Suprapubic skin (tissue), 4 donors: ENCODE measurements around the gene PGAP6. TPM values are rescaled to one million over a fixed set of nuclear protein-coding genes. Genes with fewer than 3 reads are reported as not detected.
A peak's percentile ranks its signal among the peaks of the same experiment; 100 is the strongest.
"Not testable (repeated sequence)": the region's sequence is repeated elsewhere in the genome, so short reads cannot be mapped to it uniquely, and the experiment has no call there.

Experiments
- DNase-seq, 2 donors: peaks; one replicate each; pipeline ENCODE4 v3.0.0-alpha.2; 2019; ENCODE audit warnings: low spot score in 2 of 2
- H3K27ac ChIP-seq: fragments of 200-600 bp; sonication (generic); one replicate; pipeline ENCODE4 v1.5.1; 2019
- H3K27me3 ChIP-seq: fragments of 200-600 bp; sonication (generic); one replicate; pipeline ENCODE4 v1.5.1; 2019
- H3K36me3 ChIP-seq: fragments of 200-600 bp; sonication (generic); one replicate; pipeline ENCODE4 v1.5.1; 2019
- H3K4me1 ChIP-seq: fragments of 200-600 bp; sonication (generic); one replicate; pipeline ENCODE4 v1.5.1; 2019
- H3K4me3 ChIP-seq: fragments of 200-600 bp; sonication (generic); one replicate; pipeline ENCODE4 v1.5.1; 2019; ENCODE audit warnings: mild to moderate bottlenecking
- H3K9me3 ChIP-seq: fragments of 200-600 bp; sonication (generic); one replicate; pipeline ENCODE4 v1.5.1; 2019
- EP300 ChIP-seq: sonication (generic); formaldehyde crosslinking; IDR thresholded peaks from one replicate; pipeline ENCODE4 v1.6.1; 2017; ENCODE audit warnings: antibody characterized with exemption
- POLR2A ChIP-seq, 2 donors: fragments of 450-650 bp; IDR thresholded peaks; one replicate each; pipeline ENCODE4 v1.6.1; 2017; ENCODE audit warnings: antibody characterized with exemption in 2 of 2, mild to moderate bottlenecking in 2 of 2, moderate library complexity in 2 of 2
- POLR2AphosphoS5 ChIP-seq, 3 donors: sonication (generic); formaldehyde crosslinking; IDR thresholded peaks; one replicate each; pipeline ENCODE4 v1.6.1; 2017; ENCODE audit warnings: antibody characterized with exemption in 3 of 3
- WGBS: methylation state at CpG from one replicate; pipeline ENCODE4 v1.1.5; 2018; 5-methylcytosine and 5-hydroxymethylcytosine counted together
- total RNA-seq, 4 donors: library from RNA; depleted of rRNA; stranded (reverse); fragments of >200 nt; gene quantifications; one replicate each; pipeline ENCODE4 v1.1.0, GENCODE V29; 2016
- TF ChIP-seq, protein P1 (sequence below), 2 donors: fragments of 200-600 bp in 1 of 2; fragments of 450-650 bp in 1 of 2; sonication (generic) in 1 of 2; IDR thresholded peaks; one replicate each; pipeline ENCODE4 v1.5.1; 2016 to 2019; ENCODE audit warnings: antibody characterized with exemption in 2 of 2, mild to moderate bottlenecking in 1 of 2, moderate library complexity in 1 of 2

PGAP6 gene
- total RNA-seq, 4 donors from 2014 or later, result 12.6 to 19.3 (median 15.5) TPM

- peak in 1 of 2 donors; percentile 73 for DNase-seq
- Histone ChIP-seq H3K4me1 (peaks cover 33% of the 10 kb centered on the region), H3K9me3 (no peaks in the 10 kb centered on the region), H3K27ac (peak overlapping the region; percentile 64), H3K27me3 (no peaks in the 10 kb centered on the region), H3K36me3 (peaks cover 5% of the 10 kb centered on the region), H3K4me3 (peak overlapping the region; percentile 90)
- TF ChIP-seq POLR2AphosphoS5 (IDR thresholded peaks at IDR 0.05) (no peak), EP300 (no peak), POLR2A (IDR thresholded peaks at IDR 0.05) (no peak)
- TF ChIP-seq, protein P1, sequence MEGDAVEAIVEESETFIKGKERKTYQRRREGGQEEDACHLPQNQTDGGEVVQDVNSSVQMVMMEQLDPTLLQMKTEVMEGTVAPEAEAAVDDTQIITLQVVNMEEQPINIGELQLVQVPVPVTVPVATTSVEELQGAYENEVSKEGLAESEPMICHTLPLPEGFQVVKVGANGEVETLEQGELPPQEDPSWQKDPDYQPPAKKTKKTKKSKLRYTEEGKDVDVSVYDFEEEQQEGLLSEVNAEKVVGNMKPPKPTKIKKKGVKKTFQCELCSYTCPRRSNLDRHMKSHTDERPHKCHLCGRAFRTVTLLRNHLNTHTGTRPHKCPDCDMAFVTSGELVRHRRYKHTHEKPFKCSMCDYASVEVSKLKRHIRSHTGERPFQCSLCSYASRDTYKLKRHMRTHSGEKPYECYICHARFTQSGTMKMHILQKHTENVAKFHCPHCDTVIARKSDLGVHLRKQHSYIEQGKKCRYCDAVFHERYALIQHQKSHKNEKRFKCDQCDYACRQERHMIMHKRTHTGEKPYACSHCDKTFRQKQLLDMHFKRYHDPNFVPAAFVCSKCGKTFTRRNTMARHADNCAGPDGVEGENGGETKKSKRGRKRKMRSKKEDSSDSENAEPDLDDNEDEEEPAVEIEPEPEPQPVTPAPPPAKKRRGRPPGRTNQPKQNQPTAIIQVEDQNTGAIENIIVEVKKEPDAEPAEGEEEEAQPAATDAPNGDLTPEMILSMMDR (IDR thresholded peaks at IDR 0.05), result no peak
- WGBS, result 2% methylated on average over 13 of the region's 95 CpGs
Measured at GRCh38 chr16:351804-352520, 29.8 kb downstream of the PGAP6 start.

DNA sequence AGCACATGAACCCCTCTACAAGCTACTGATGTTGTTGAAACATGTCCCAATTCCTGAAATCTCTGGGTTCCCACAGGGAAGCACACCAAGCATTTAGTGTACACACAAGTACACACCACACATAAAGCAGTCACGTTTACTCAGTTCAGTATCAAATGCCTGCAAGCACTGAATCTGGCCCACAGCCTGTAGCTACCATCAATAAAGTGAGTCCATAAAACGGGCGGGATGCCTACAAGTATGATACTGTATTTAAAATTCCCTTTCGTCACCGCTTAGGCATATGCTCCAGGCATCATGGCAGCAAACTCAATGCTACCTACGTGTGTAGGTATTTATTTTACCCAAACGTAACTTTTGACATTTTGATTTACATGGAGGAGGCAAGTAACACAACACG, 31.6 kb downstream of the PGAP6 start:
- H3K4me3 ChIP-seq, result no peak overlapping the region
- peaks cover 33% of the 10 kb centered on the region for H3K4me1 ChIP-seq
- WGBS, result 74% methylated on average over 8 of the region's 8 CpGs
- H3K36me3 ChIP-seq, result peaks cover 13% of the 10 kb centered on the region
- no peak overlapping the region for H3K27ac ChIP-seq
- no peak for DNase-seq
- H3K9me3 ChIP-seq, result no peaks in the 10 kb centered on the region
- H3K27me3 ChIP-seq, result no peaks in the 10 kb centered on the region
- TF ChIP-seq, protein P1 (IDR thresholded peaks at IDR 0.05), result no peak
- TF ChIP-seq POLR2A (IDR thresholded peaks at IDR 0.05), result no peak
- no peak for TF ChIP-seq POLR2AphosphoS5 (IDR thresholded peaks at IDR 0.05)
- TF ChIP-seq EP300, result no peak

GRCh38 chr16:349211-349610, 32.6 kb downstream of the PGAP6 start:
- WGBS, result 96% methylated on average over 6 of the region's 7 CpGs
- Histone ChIP-seq H3K27ac (no peak overlapping the region), H3K27me3 (no peaks in the 10 kb centered on the region), H3K4me1 (peaks cover 29% of the 10 kb centered on the region), H3K9me3 (no peaks in the 10 kb centered on the region), H3K4me3 (no peak overlapping the region), H3K36me3 (peaks cover 19% of the 10 kb centered on the region)
- TF ChIP-seq POLR2A (IDR thresholded peaks at IDR 0.05) (no peak), EP300 (no peak), POLR2AphosphoS5 (IDR thresholded peaks at IDR 0.05) (no peak)
- TF ChIP-seq, protein P1 (IDR thresholded peaks at IDR 0.05), result no peak
- DNase-seq, result no peak

GRCh38 chr16:348495-348894, 33.3 kb downstream of the PGAP6 start:
- 96% methylated on average over 8 of the region's 10 CpGs for WGBS
- not testable (repeated sequence) for H3K27ac ChIP-seq, DNase-seq, H3K4me3 ChIP-seq, H3K27me3 ChIP-seq, H3K9me3 ChIP-seq
- Histone ChIP-seq H3K36me3 (peaks cover 23% of the 10 kb centered on the region), H3K4me1 (peaks cover 22% of the 10 kb centered on the region)

- Histone ChIP-seq H3K27me3 (no peaks in the 10 kb centered on the region), H3K27ac (no peak overlapping the region), H3K4me3 (no peak overlapping the region), H3K36me3 (peaks cover 31% of the 10 kb centered on the region), H3K4me1 (peaks cover 19% of the 10 kb centered on the region), H3K9me3 (no peaks in the 10 kb centered on the region)
- no peak for DNase-seq
- WGBS, result 88% methylated on average over 6 of the region's 6 CpGs
- TF ChIP-seq POLR2AphosphoS5 (IDR thresholded peaks at IDR 0.05) (no peak), POLR2A (IDR thresholded peaks at IDR 0.05) (no peak), EP300 (no peak)
- TF ChIP-seq, protein P1 (IDR thresholded peaks at IDR 0.05), result no peak
Measured at GRCh38 chr16:347203-347602, 34.6 kb downstream of the PGAP6 start.
